Frontal cortex (tissue), 4 donors: ENCODE measurements around the gene TENM4. TPM values are rescaled to one million over a fixed set of nuclear protein-coding genes. Genes with fewer than 3 reads are reported as not detected.
A peak's percentile ranks its signal among the peaks of the same experiment; 100 is the strongest.

Experiments used
- DNase-seq, 2 donors: peaks; one replicate each; pipeline ENCODE4 v3.0.0; 2012; ENCODE audit warnings: low spot score in 2 of 2
- FAIRE-seq: peaks from 2 replicates; lab custom pipeline; 2012; peaks lifted over from hg19 to GRCh38; lab: Jason Lieb, UNC
- total RNA-seq: library from RNA; depleted of rRNA; stranded (reverse); fragments of >200 nt; gene quantifications from one replicate; pipeline ENCODE4 v1.2.3, GENCODE V29; 2014
- donor health status: control.
- donor health status: control.
- donor health status: control.

TENM4 gene
- total RNA-seq, 1 donor from 2014 or later, result 55.0 TPM

- DNase-seq (no peak), FAIRE-seq (no peak)
These were observed 175.0 kb downstream of the TENM4 start for GRCh38 chr11:79265756-79266322.

- DNase-seq, result no peak
These were observed 176.5 kb downstream of the TENM4 start for GRCh38 chr11:79264284-79264683.

GRCh38 chr11:79263001-79263400 lies 177.8 kb downstream of the TENM4 start:
- DNase-seq (no peak), FAIRE-seq (no peak)

More at GRCh38 chr11:79264284-79264683, 176.5 kb downstream of the TENM4 start:
- FAIRE-seq, result no peak

- no peak for DNase-seq
- FAIRE-seq, result no peak
These were observed 178.6 kb downstream of the TENM4 start for GRCh38 chr11:79262221-79262620.

GRCh38 chr11:79261684-79262083 lies 179.1 kb downstream of the TENM4 start:
- DNase-seq (no peak), FAIRE-seq (no peak)

GRCh38 chr11:79259800-79260199 lies 181.0 kb downstream of the TENM4 start:
- DNase-seq (no peak), FAIRE-seq (no peak)

GRCh38 chr11:79258576-79258975 lies 182.3 kb downstream of the TENM4 start:
- no peak for DNase-seq
- no peak for FAIRE-seq

GRCh38 chr11:79255965-79256364 lies 184.9 kb downstream of the TENM4 start:
- FAIRE-seq, result no peak
- DNase-seq, result no peak

- DNase-seq, result peak; percentile 51 to 54
- FAIRE-seq, result peak; percentile 79
These were observed 187.6 kb downstream of the TENM4 start for GRCh38 chr11:79253280-79253679.

- no peak for FAIRE-seq
- no peak for DNase-seq
These were observed 191.4 kb downstream of the TENM4 start for GRCh38 chr11:79249295-79249993.

GRCh38 chr11:79244798-79245197 lies 196.0 kb downstream of the TENM4 start:
- DNase-seq, result no peak
- FAIRE-seq, result no peak

GRCh38 chr11:79244241-79244772 lies 196.5 kb downstream of the TENM4 start:
- FAIRE-seq (no peak), DNase-seq (no peak)

- DNase-seq, result no peak
- FAIRE-seq, result no peak
These were observed 197.2 kb downstream of the TENM4 start for GRCh38 chr11:79243422-79244210.

GRCh38 chr11:79242616-79243015 lies 198.2 kb downstream of the TENM4 start:
- no peak for DNase-seq
- no peak for FAIRE-seq

- DNase-seq (no peak), FAIRE-seq (no peak)
These were observed 199.0 kb downstream of the TENM4 start for GRCh38 chr11:79241852-79242241.

GRCh38 chr11:79241205-79241851 lies 199.5 kb downstream of the TENM4 start:
- FAIRE-seq, result no peak
- DNase-seq, result no peak

- no peak for FAIRE-seq
These were observed 203.1 kb downstream of the TENM4 start for GRCh38 chr11:79237703-79238102.

GRCh38 chr11:79237091-79237490 lies 203.7 kb downstream of the TENM4 start:
- FAIRE-seq, result no peak
- DNase-seq, result no peak

More at GRCh38 chr11:79237703-79238102, 203.1 kb downstream of the TENM4 start:
- no peak for DNase-seq

- DNase-seq, result peak in 1 of 2 donors; percentile 19
- FAIRE-seq, result no peak
These were observed 204.3 kb downstream of the TENM4 start for GRCh38 chr11:79236541-79236971.

- no peak for FAIRE-seq
- no peak for DNase-seq
These were observed 205.1 kb downstream of the TENM4 start for GRCh38 chr11:79235696-79236095.
